ENCODE results near the gene EIF4ENIF1.

Gene EIF4ENIF1

GRCh38 chr22:31449506-31449905, 40.1 kb downstream of the EIF4ENIF1 start:
- no peak overlapping the region for H2BK5ac ChIP-seq (ENCODE audit: low read length)
- no peak overlapping the region for H3K4me2 ChIP-seq (ENCODE audit: insufficient read depth, low read length, poor library complexity, severe bottlenecking)
- H3K14ac ChIP-seq (ENCODE audit: low read length) = no peak overlapping the region
- no peak overlapping the region for H3K18ac ChIP-seq (ENCODE audit: low read length)
- H3K23ac ChIP-seq (ENCODE audit: low read depth, low read length, poor library complexity) = no peak overlapping the region
- H3K4ac ChIP-seq (ENCODE audit: low read length) = no peak overlapping the region
- H2BK15ac ChIP-seq (ENCODE audit: low read length) = no peak overlapping the region
- no peaks in the 10 kb centered on the region for H3K9me3 ChIP-seq (replicated peaks in 1 of 2; ENCODE audit: control insufficient read depth in 2 of 2, insufficient read depth in 1 of 2, low read depth in 1 of 2, low read length in 2 of 2)
- H3K4me1 ChIP-seq (ENCODE audit: control insufficient read depth in 2 of 2, insufficient read depth in 1 of 2, low read depth in 1 of 2, low read length in 2 of 2) = no peaks in the 10 kb centered on the region
- H2AFZ ChIP-seq (ENCODE audit: low read length) = no peak overlapping the region
- no peak overlapping the region for H2AK5ac ChIP-seq (ENCODE audit: low read depth, low read length)
- no peak overlapping the region for H2BK12ac ChIP-seq (ENCODE audit: low read length)
- no peaks in the 10 kb centered on the region for H3K27me3 ChIP-seq (ENCODE audit: control insufficient read depth in 3 of 3, insufficient read depth in 3 of 3, low read depth in 1 of 3, low read length in 3 of 3)
- no peaks in the 10 kb centered on the region for H3K79me1 ChIP-seq (ENCODE audit: low read depth, low read length)
- H3K36me3 ChIP-seq (replicated peaks in 1 of 2; ENCODE audit: control insufficient read depth in 2 of 2, insufficient read depth in 2 of 2, low read length in 2 of 2) = peaks cover 21 to 95% of the 10 kb centered on the region in 2 donors
- no peak overlapping the region for H3K9ac ChIP-seq (ENCODE audit: low read depth, low read length, poor library complexity)
- no peak overlapping the region for H2BK120ac ChIP-seq (ENCODE audit: low read depth, low read length)
- no peak overlapping the region for H3K4me3 ChIP-seq (ENCODE audit: low read length in 2 of 2)
- H4K8ac ChIP-seq (ENCODE audit: low read depth, low read length) = no peak overlapping the region
- WGBS, 2 donors (ENCODE audit: extremely low coverage in 2 of 2, insufficient read length in 2 of 2, insufficient replicate concordance in 1 of 2) = no CpG with 5 or more reads among the region's 4 CpGs
- DNase-seq (ENCODE audit: low spot score) = no peak
- no peak overlapping the region for H4K91ac ChIP-seq (ENCODE audit: low read depth, low read length, poor library complexity)
- no peak overlapping the region for H3K27ac ChIP-seq (replicated peaks; ENCODE audit: low read length)

- no peak overlapping the region for H2AFZ ChIP-seq (ENCODE audit: low read length)
- no peak overlapping the region for H3K27ac ChIP-seq (replicated peaks; ENCODE audit: low read length)
- H3K18ac ChIP-seq (ENCODE audit: low read length) = no peak overlapping the region
- H2BK5ac ChIP-seq (ENCODE audit: low read length) = no peak overlapping the region
- H3K27me3 ChIP-seq (ENCODE audit: control insufficient read depth in 3 of 3, insufficient read depth in 3 of 3, low read depth in 1 of 3, low read length in 3 of 3) = no peaks in the 10 kb centered on the region
- no CpG with 5 or more reads among the region's 2 CpGs for WGBS, 2 donors (ENCODE audit: extremely low coverage in 2 of 2, insufficient read length in 2 of 2, insufficient replicate concordance in 1 of 2)
- no peak overlapping the region for H3K9ac ChIP-seq (ENCODE audit: low read depth, low read length, poor library complexity)
- H4K91ac ChIP-seq (ENCODE audit: low read depth, low read length, poor library complexity) = no peak overlapping the region
- peaks cover 22 to 95% of the 10 kb centered on the region in 2 donors for H3K36me3 ChIP-seq (replicated peaks in 1 of 2; ENCODE audit: control insufficient read depth in 2 of 2, insufficient read depth in 2 of 2, low read length in 2 of 2)
- H3K23ac ChIP-seq (ENCODE audit: low read depth, low read length, poor library complexity) = no peak overlapping the region
- no peak overlapping the region for H3K4ac ChIP-seq (ENCODE audit: low read length)
- no peak overlapping the region for H2AK5ac ChIP-seq (ENCODE audit: low read depth, low read length)
- no peaks in the 10 kb centered on the region for H3K4me1 ChIP-seq (ENCODE audit: control insufficient read depth in 2 of 2, insufficient read depth in 1 of 2, low read depth in 1 of 2, low read length in 2 of 2)
- no peak overlapping the region for H3K4me2 ChIP-seq (ENCODE audit: insufficient read depth, low read length, poor library complexity, severe bottlenecking)
- no peak overlapping the region for H2BK15ac ChIP-seq (ENCODE audit: low read length)
- H2BK120ac ChIP-seq (ENCODE audit: low read depth, low read length) = no peak overlapping the region
- H3K79me1 ChIP-seq (ENCODE audit: low read depth, low read length) = no peaks in the 10 kb centered on the region
- H3K4me3 ChIP-seq (ENCODE audit: low read length in 2 of 2) = no peak overlapping the region
- H3K9me3 ChIP-seq (replicated peaks in 1 of 2; ENCODE audit: control insufficient read depth in 2 of 2, insufficient read depth in 1 of 2, low read depth in 1 of 2, low read length in 2 of 2) = no peaks in the 10 kb centered on the region
- no peak overlapping the region for H2BK12ac ChIP-seq (ENCODE audit: low read length)
- DNase-seq (ENCODE audit: low spot score) = no peak
- no peak overlapping the region for H4K8ac ChIP-seq (ENCODE audit: low read depth, low read length)
- H3K14ac ChIP-seq (ENCODE audit: low read length) = no peak overlapping the region
Observed at GRCh38 chr22:31448382-31448781, 41.3 kb downstream of the EIF4ENIF1 start.

GRCh38 chr22:31447337-31447736, 42.3 kb downstream of the EIF4ENIF1 start:
- Histone ChIP-seq H3K14ac (ENCODE audit: low read length) (no peak overlapping the region), H3K27ac (replicated peaks; ENCODE audit: low read length) (no peak overlapping the region), H2BK120ac (ENCODE audit: low read depth, low read length) (no peak overlapping the region), H3K79me1 (ENCODE audit: low read depth, low read length) (no peaks in the 10 kb centered on the region), H2AFZ (ENCODE audit: low read length) (no peak overlapping the region), H4K8ac (ENCODE audit: low read depth, low read length) (no peak overlapping the region), H2BK12ac (ENCODE audit: low read length) (no peak overlapping the region), H3K23ac (ENCODE audit: low read depth, low read length, poor library complexity) (no peak overlapping the region), H3K27me3 (ENCODE audit: control insufficient read depth in 3 of 3, insufficient read depth in 3 of 3, low read depth in 1 of 3, low read length in 3 of 3) (no peaks in the 10 kb centered on the region), H3K36me3 (replicated peaks in 1 of 2; ENCODE audit: control insufficient read depth in 2 of 2, insufficient read depth in 2 of 2, low read length in 2 of 2) (peaks cover 24 to 95% of the 10 kb centered on the region in 2 donors), H3K18ac (ENCODE audit: low read length) (no peak overlapping the region), H4K91ac (ENCODE audit: low read depth, low read length, poor library complexity) (no peak overlapping the region), H3K4me3 (ENCODE audit: low read length in 2 of 2) (no peak overlapping the region), H3K4ac (ENCODE audit: low read length) (no peak overlapping the region), H3K4me1 (ENCODE audit: control insufficient read depth in 2 of 2, insufficient read depth in 1 of 2, low read depth in 1 of 2, low read length in 2 of 2) (peaks cover 0 to 2% of the 10 kb centered on the region in 2 donors), H3K9me3 (replicated peaks in 1 of 2; ENCODE audit: control insufficient read depth in 2 of 2, insufficient read depth in 1 of 2, low read depth in 1 of 2, low read length in 2 of 2) (no peaks in the 10 kb centered on the region), H3K9ac (ENCODE audit: low read depth, low read length, poor library complexity) (peak overlapping the region; percentile 47), H2BK5ac (ENCODE audit: low read length) (no peak overlapping the region), H3K4me2 (ENCODE audit: insufficient read depth, low read length, poor library complexity, severe bottlenecking) (no peak overlapping the region), H2BK15ac (ENCODE audit: low read length) (no peak overlapping the region), H2AK5ac (ENCODE audit: low read depth, low read length) (no peak overlapping the region)
- no CpG with 5 or more reads among the region's 3 CpGs for WGBS, 2 donors (ENCODE audit: extremely low coverage in 2 of 2, insufficient read length in 2 of 2, insufficient replicate concordance in 1 of 2)
- DNase-seq (ENCODE audit: low spot score) = no peak

- Histone ChIP-seq H2AFZ (ENCODE audit: low read length) (no peak overlapping the region), H3K4ac (ENCODE audit: low read length) (no peak overlapping the region), H2AK5ac (ENCODE audit: low read depth, low read length) (no peak overlapping the region), H3K4me2 (ENCODE audit: insufficient read depth, low read length, poor library complexity, severe bottlenecking) (no peak overlapping the region), H2BK15ac (ENCODE audit: low read length) (no peak overlapping the region), H2BK120ac (ENCODE audit: low read depth, low read length) (no peak overlapping the region), H3K14ac (ENCODE audit: low read length) (no peak overlapping the region), H2BK12ac (ENCODE audit: low read length) (no peak overlapping the region), H3K27ac (replicated peaks; ENCODE audit: low read length) (no peak overlapping the region), H3K36me3 (replicated peaks in 1 of 2; ENCODE audit: control insufficient read depth in 2 of 2, insufficient read depth in 2 of 2, low read length in 2 of 2) (peaks cover 24 to 95% of the 10 kb centered on the region in 2 donors), H2BK5ac (ENCODE audit: low read length) (no peak overlapping the region), H4K91ac (ENCODE audit: low read depth, low read length, poor library complexity) (no peak overlapping the region), H3K4me3 (ENCODE audit: low read length in 2 of 2) (no peak overlapping the region), H3K79me1 (ENCODE audit: low read depth, low read length) (no peaks in the 10 kb centered on the region), H3K27me3 (ENCODE audit: control insufficient read depth in 3 of 3, insufficient read depth in 3 of 3, low read depth in 1 of 3, low read length in 3 of 3) (no peaks in the 10 kb centered on the region), H3K23ac (ENCODE audit: low read depth, low read length, poor library complexity) (no peak overlapping the region), H3K4me1 (ENCODE audit: control insufficient read depth in 2 of 2, insufficient read depth in 1 of 2, low read depth in 1 of 2, low read length in 2 of 2) (peaks cover 0 to 2% of the 10 kb centered on the region in 2 donors), H3K9me3 (replicated peaks in 1 of 2; ENCODE audit: control insufficient read depth in 2 of 2, insufficient read depth in 1 of 2, low read depth in 1 of 2, low read length in 2 of 2) (no peaks in the 10 kb centered on the region), H3K18ac (ENCODE audit: low read length) (no peak overlapping the region), H3K9ac (ENCODE audit: low read depth, low read length, poor library complexity) (no peak overlapping the region), H4K8ac (ENCODE audit: low read depth, low read length) (no peak overlapping the region)
- no CpG with 5 or more reads among the region's 2 CpGs for WGBS, 2 donors (ENCODE audit: extremely low coverage in 2 of 2, insufficient read length in 2 of 2, insufficient replicate concordance in 1 of 2)
- no peak for DNase-seq (ENCODE audit: low spot score)
Observed at GRCh38 chr22:31446767-31447166, 42.9 kb downstream of the EIF4ENIF1 start.

Data from neuronal stem cell (in vitro differentiated cells).